Fibroblast of villous mesenchyme (primary cell): Measurements from ENCODE around the gene CPS1. TPM values are rescaled to one million over a fixed set of nuclear protein-coding genes. Genes with fewer than 3 reads are reported as not detected.
A peak's percentile ranks its signal among the peaks of the same experiment; 100 is the strongest.

Source experiments
- DNase-seq: peaks from one replicate; pipeline ENCODE4 v3.0.0-alpha.2; 2010; ENCODE audit warnings: low read depth
- H3K4me3 ChIP-seq: 2 replicates; pipeline ENCODE4 v1.5.1; 2011; ENCODE audit warnings: low read depth, mild to moderate bottlenecking, low read length
- total RNA-seq: library from RNA; depleted of rRNA; stranded (reverse); fragments of >200 nt; gene quantifications from 2 replicates; pipeline ENCODE4 v1.2.3, GENCODE V29; 2012
- TF ChIP-seq, protein P1 (sequence below): IDR thresholded peaks from 2 replicates; pipeline ENCODE4 v1.5.1; 2012; ENCODE audit warnings: low read depth, mild to moderate bottlenecking, low read length; ENCODE audit not compliant: insufficient read depth

Gene CPS1
- total RNA-seq, 1 donor: 21.6 TPM

DNA sequence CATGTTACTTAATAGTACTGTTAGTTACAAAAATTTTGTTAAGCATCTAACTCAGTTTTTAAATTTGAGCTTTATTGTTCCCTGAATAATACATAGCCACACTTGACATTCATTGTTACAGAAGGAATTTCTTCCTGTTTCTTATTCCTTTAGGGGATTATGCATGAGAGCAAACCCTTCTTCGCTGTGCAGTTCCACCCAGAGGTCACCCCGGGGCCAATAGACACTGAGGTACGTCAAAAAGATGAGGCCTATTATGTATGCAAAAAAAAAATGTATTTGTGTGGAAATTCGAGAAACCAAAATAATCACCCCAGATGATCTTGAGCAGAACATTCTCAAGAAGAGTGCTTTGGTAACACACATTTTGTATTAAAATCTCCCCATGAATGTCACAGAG lies 36.3 kb downstream of the CPS1 start:
- no peak for DNase-seq
- H3K4me3 ChIP-seq: no peak overlapping the region
- TF ChIP-seq, protein P1, sequence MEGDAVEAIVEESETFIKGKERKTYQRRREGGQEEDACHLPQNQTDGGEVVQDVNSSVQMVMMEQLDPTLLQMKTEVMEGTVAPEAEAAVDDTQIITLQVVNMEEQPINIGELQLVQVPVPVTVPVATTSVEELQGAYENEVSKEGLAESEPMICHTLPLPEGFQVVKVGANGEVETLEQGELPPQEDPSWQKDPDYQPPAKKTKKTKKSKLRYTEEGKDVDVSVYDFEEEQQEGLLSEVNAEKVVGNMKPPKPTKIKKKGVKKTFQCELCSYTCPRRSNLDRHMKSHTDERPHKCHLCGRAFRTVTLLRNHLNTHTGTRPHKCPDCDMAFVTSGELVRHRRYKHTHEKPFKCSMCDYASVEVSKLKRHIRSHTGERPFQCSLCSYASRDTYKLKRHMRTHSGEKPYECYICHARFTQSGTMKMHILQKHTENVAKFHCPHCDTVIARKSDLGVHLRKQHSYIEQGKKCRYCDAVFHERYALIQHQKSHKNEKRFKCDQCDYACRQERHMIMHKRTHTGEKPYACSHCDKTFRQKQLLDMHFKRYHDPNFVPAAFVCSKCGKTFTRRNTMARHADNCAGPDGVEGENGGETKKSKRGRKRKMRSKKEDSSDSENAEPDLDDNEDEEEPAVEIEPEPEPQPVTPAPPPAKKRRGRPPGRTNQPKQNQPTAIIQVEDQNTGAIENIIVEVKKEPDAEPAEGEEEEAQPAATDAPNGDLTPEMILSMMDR: no peak

DNA sequence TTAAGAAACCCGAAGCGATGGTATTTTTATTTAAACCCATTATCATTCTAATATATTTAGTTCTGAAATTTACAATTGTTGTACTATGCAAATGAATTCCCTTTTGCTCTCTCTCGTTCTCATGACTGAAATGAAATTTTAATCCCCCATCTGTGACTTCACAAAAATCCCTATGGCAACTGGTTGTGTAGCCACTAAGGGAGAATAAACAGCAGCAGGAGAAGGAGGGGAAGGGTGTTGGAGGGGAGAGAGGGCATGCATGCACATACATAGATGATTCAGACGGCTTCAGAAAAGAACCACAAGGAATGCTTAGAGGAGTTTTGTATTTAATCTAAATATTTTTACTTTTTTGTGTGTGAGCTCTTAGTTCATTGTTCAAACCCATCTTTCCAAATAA lies 36.8 kb downstream of the CPS1 start:
- peak; percentile 2 for DNase-seq

GRCh38 chr2:210598219-210598618 lies 41.8 kb downstream of the CPS1 start:
- H3K4me3 ChIP-seq: no peak overlapping the region
- DNase-seq: no peak
- TF ChIP-seq, protein P1: no peak

More for the DNA sequence above, 36.8 kb downstream of the CPS1 start:
- TF ChIP-seq, protein P1: no peak
- no peak overlapping the region for H3K4me3 ChIP-seq

DNA sequence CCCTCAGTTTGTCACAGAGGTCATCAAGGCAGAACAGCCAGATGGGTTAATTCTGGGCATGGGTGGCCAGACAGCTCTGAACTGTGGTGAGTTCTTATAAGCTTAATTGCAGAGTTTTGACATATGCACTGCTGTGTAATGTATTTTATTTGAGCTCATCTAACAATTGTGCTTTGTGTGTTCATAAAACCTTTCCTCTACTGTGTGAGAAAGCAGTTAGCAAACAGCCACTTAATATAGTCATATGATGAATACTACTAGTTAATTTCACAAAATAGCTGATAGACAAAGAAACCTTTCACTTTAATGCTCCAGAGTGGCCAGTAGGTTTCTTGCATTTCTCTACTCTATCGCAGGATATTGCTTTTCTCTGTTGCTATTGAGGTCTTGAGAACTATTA lies 43.1 kb downstream of the CPS1 start:
- no peak overlapping the region for H3K4me3 ChIP-seq
- TF ChIP-seq, protein P1: no peak
- no peak for DNase-seq

GRCh38 chr2:210604666-210605065 lies 48.3 kb downstream of the CPS1 start:
- DNase-seq: no peak
- TF ChIP-seq, protein P1: no peak
- no peak overlapping the region for H3K4me3 ChIP-seq

DNA sequence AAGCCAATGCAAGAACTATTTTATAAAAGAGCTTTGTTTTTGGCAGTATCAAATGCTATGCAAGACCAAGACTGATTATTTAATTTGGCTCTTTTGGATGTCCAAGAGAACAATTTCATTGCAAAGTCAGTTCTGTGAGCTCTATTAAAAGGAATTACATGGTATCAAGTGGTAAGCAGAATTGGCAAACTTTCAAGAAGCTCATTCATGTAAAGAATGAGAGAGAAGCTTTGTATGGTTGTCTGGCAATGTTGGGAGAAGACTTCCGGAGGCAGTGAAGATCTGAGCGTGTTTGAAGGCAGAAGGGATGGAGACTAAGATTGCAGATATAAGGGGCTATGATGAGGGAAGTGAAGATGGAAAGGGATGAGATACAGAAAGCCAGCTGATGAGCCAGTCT lies 49.6 kb downstream of the CPS1 start:
- no peak for DNase-seq
- H3K4me3 ChIP-seq: no peak overlapping the region
- TF ChIP-seq, protein P1: no peak

DNA sequence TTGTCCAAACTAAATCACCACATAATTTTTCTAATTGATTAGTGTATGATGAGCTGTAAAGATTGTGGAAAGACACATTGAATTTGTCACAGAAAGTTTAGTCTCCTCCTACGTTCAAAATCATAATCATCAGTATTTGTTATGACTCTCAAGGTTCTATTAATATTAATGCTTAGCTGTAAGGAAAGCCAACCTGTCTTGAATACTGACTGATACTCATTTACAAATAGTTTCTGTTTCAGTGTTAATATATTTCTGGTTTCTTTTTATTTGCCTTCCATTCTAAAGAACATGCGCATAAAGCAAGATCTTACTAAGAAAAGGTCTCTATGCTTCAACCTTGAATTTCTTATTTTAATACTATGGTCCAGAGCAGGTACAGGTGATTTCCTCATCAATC lies 55.1 kb downstream of the CPS1 start:
- DNase-seq: no peak
- H3K4me3 ChIP-seq: no peak overlapping the region
- TF ChIP-seq, protein P1: no peak
